ENCODE data around the gene TCF7L2. TPM values are rescaled to one million over a fixed set of nuclear protein-coding genes. Genes with fewer than 3 reads are reported as not detected.

Gene TCF7L2
- total and polyA plus RNA-seq, 9 of the 15 experiments (the other 6 are each of a cell fraction or from before 2014, with no cell fraction given) = 0.32 to 2.8 (median 0.92) TPM

DNA sequence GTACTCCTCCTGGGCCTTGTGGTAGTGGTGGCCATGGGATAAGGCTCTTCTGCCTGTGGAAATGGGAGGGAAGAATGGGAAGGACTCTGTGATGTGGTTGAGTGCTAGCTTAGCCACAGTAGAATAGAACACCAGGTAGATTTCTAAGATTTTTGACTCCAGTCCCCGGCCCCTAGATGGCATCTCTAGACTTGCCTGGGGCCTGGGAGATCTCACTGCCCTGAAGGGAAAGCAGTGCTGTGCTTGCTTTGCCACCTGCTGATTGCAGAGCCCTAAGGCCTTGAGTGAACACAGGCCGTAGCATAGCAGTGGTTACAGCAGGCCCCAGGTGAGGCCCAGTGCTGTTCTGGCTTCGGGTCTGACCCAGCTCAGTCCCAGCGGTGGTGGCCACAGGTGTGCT is 252.0 kb downstream of the TCF7L2 start (continued):
- TF ChIP-seq, protein P1, sequence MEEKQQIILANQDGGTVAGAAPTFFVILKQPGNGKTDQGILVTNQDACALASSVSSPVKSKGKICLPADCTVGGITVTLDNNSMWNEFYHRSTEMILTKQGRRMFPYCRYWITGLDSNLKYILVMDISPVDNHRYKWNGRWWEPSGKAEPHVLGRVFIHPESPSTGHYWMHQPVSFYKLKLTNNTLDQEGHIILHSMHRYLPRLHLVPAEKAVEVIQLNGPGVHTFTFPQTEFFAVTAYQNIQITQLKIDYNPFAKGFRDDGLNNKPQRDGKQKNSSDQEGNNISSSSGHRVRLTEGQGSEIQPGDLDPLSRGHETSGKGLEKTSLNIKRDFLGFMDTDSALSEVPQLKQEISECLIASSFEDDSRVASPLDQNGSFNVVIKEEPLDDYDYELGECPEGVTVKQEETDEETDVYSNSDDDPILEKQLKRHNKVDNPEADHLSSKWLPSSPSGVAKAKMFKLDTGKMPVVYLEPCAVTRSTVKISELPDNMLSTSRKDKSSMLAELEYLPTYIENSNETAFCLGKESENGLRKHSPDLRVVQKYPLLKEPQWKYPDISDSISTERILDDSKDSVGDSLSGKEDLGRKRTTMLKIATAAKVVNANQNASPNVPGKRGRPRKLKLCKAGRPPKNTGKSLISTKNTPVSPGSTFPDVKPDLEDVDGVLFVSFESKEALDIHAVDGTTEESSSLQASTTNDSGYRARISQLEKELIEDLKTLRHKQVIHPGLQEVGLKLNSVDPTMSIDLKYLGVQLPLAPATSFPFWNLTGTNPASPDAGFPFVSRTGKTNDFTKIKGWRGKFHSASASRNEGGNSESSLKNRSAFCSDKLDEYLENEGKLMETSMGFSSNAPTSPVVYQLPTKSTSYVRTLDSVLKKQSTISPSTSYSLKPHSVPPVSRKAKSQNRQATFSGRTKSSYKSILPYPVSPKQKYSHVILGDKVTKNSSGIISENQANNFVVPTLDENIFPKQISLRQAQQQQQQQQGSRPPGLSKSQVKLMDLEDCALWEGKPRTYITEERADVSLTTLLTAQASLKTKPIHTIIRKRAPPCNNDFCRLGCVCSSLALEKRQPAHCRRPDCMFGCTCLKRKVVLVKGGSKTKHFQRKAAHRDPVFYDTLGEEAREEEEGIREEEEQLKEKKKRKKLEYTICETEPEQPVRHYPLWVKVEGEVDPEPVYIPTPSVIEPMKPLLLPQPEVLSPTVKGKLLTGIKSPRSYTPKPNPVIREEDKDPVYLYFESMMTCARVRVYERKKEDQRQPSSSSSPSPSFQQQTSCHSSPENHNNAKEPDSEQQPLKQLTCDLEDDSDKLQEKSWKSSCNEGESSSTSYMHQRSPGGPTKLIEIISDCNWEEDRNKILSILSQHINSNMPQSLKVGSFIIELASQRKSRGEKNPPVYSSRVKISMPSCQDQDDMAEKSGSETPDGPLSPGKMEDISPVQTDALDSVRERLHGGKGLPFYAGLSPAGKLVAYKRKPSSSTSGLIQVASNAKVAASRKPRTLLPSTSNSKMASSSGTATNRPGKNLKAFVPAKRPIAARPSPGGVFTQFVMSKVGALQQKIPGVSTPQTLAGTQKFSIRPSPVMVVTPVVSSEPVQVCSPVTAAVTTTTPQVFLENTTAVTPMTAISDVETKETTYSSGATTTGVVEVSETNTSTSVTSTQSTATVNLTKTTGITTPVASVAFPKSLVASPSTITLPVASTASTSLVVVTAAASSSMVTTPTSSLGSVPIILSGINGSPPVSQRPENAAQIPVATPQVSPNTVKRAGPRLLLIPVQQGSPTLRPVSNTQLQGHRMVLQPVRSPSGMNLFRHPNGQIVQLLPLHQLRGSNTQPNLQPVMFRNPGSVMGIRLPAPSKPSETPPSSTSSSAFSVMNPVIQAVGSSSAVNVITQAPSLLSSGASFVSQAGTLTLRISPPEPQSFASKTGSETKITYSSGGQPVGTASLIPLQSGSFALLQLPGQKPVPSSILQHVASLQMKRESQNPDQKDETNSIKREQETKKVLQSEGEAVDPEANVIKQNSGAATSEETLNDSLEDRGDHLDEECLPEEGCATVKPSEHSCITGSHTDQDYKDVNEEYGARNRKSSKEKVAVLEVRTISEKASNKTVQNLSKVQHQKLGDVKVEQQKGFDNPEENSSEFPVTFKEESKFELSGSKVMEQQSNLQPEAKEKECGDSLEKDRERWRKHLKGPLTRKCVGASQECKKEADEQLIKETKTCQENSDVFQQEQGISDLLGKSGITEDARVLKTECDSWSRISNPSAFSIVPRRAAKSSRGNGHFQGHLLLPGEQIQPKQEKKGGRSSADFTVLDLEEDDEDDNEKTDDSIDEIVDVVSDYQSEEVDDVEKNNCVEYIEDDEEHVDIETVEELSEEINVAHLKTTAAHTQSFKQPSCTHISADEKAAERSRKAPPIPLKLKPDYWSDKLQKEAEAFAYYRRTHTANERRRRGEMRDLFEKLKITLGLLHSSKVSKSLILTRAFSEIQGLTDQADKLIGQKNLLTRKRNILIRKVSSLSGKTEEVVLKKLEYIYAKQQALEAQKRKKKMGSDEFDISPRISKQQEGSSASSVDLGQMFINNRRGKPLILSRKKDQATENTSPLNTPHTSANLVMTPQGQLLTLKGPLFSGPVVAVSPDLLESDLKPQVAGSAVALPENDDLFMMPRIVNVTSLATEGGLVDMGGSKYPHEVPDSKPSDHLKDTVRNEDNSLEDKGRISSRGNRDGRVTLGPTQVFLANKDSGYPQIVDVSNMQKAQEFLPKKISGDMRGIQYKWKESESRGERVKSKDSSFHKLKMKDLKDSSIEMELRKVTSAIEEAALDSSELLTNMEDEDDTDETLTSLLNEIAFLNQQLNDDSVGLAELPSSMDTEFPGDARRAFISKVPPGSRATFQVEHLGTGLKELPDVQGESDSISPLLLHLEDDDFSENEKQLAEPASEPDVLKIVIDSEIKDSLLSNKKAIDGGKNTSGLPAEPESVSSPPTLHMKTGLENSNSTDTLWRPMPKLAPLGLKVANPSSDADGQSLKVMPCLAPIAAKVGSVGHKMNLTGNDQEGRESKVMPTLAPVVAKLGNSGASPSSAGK (IDR thresholded peaks at IDR 0.05) = no peak
- TF ChIP-seq, protein P2, sequence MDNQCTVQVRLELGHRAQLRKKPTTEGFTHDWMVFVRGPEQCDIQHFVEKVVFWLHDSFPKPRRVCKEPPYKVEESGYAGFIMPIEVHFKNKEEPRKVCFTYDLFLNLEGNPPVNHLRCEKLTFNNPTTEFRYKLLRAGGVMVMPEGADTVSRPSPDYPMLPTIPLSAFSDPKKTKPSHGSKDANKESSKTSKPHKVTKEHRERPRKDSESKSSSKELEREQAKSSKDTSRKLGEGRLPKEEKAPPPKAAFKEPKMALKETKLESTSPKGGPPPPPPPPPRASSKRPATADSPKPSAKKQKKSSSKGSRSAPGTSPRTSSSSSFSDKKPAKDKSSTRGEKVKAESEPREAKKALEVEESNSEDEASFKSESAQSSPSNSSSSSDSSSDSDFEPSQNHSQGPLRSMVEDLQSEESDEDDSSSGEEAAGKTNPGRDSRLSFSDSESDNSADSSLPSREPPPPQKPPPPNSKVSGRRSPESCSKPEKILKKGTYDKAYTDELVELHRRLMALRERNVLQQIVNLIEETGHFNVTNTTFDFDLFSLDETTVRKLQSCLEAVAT (IDR thresholded peaks at IDR 0.05) = no peak
